ENCODE data around the gene CCDC146.

Gene CCDC146

DNA sequence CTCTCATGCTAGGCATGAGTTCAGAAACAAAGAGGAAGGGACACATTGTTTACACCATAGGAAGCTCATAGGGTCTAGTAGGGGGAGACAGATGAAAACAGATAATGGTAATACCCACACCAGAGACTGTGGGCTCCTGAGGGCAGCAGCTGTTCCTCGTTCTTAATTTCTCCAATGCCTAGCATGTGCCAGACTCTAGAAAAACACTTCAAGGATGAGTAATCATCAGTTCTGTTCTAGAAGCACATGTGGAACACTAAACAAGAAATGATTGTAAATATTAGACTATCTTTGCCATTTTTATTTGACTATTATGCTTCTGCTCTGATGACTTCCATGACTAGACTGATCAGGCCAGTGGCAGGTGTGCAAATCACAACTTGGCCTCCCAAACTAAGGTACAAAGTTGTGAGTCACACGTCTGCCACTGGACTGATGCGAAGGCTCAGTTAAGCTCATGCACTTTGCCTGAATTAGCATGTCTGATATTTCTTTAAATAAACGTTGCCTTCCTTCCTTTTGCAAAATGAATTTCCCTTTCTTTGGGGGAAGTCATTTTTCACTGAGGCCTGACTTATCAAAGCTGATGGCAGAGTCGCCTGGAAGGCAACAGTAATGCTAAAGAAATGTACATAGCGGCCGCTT is 166.4 kb downstream of the CCDC146 start:
- 84 to 96% methylated on average over 6 of the region's 7 CpGs for WGBS, 2 experiments (ENCODE audit: insufficient coverage in 2 of 2)
- H3K36me3 ChIP-seq (ENCODE audit: control insufficient read depth, insufficient read depth, low read length): no peaks in the 10 kb centered on the region
- no peak overlapping the region for H3K4me3 ChIP-seq (ENCODE audit: extremely low read depth, insufficient read depth, low read length, poor library complexity, severe bottlenecking)
- H3K27ac ChIP-seq (ENCODE audit: low read depth, low read length, severe bottlenecking): no peak overlapping the region
- no peaks in the 10 kb centered on the region for H3K4me1 ChIP-seq (ENCODE audit: control insufficient read depth, insufficient read depth, low read length, poor library complexity, severe bottlenecking)
- H3K9me3 ChIP-seq (ENCODE audit: control insufficient read depth, low read length): no peaks in the 10 kb centered on the region

DNA sequence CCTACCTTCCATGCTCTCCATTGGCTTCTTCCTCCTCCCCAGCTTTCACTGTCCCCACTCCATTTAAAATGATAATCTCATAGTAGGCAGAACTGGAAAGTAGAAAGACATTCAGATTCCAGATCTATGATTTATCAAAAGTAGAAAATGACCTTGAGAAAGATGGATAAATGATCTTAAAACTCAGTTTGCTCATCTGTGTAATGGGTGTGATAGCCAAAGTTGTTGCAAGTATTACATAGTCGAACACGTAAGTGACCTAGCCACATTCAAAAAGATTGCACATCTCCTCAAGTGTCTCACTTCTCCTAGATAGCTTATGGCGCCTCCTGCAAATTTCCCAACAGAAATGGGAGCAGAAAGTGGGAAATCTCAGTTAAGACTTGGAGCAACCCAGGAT is 167.0 kb downstream of the CCDC146 start:
- WGBS, 2 experiments (ENCODE audit: insufficient coverage in 2 of 2): 100% methylated on average over 2 of the region's 3 CpGs; no CpG with 5 or more reads in 1 of the 2 experiments
- H3K36me3 ChIP-seq (ENCODE audit: control insufficient read depth, insufficient read depth, low read length): no peaks in the 10 kb centered on the region
- no peaks in the 10 kb centered on the region for H3K9me3 ChIP-seq (ENCODE audit: control insufficient read depth, low read length)
- H3K4me3 ChIP-seq (ENCODE audit: extremely low read depth, insufficient read depth, low read length, poor library complexity, severe bottlenecking): no peak overlapping the region
- no peak overlapping the region for H3K27ac ChIP-seq (ENCODE audit: low read depth, low read length, severe bottlenecking)
- H3K4me1 ChIP-seq (ENCODE audit: control insufficient read depth, insufficient read depth, low read length, poor library complexity, severe bottlenecking): no peaks in the 10 kb centered on the region

DNA sequence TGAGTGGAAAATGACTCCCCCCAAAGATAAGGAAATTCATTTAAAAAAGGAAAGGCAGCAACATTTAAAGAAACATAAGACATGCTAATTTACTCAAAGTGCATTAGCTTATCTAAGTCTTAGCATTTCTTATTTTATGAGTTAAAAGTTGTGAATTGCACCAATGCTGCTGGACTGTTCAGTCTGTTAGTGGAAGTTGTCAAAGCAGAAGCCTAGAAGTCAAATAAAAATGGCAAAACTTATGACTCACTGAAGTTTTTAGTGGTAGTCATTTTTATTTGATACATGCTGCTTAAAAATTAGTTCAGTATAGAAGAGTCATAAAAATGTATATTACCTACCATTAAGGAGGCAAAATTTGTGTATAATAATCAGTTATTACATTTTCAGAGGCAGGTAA is 168.0 kb downstream of the CCDC146 start:
- no peak overlapping the region for H3K27ac ChIP-seq (ENCODE audit: low read depth, low read length, severe bottlenecking)
- H3K4me3 ChIP-seq (ENCODE audit: extremely low read depth, insufficient read depth, low read length, poor library complexity, severe bottlenecking): no peak overlapping the region
- no peaks in the 10 kb centered on the region for H3K9me3 ChIP-seq (ENCODE audit: control insufficient read depth, low read length)
- no peaks in the 10 kb centered on the region for H3K4me1 ChIP-seq (ENCODE audit: control insufficient read depth, insufficient read depth, low read length, poor library complexity, severe bottlenecking)
- no peaks in the 10 kb centered on the region for H3K36me3 ChIP-seq (ENCODE audit: control insufficient read depth, insufficient read depth, low read length)

DNA sequence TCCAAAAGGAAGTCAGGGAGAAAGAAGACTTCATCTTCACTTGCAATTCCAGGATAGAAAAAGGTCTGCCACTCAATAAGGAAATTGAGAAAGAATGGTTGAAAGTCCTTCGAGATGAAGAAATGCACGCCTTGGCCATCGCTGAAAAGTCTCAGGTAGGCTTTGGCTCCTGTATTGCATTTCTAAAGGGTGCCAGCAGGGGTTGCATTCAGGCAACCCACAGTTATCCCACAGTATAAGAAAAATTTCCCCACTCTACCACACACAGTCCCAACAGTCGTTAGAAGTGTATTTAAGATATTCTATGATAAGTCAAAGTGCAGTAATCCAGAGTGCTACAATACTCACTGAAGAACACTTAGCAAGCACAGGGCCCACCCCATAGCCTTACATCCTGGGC is 170.6 kb downstream of the CCDC146 start:
- Histone ChIP-seq H3K9me3 (ENCODE audit: control insufficient read depth, low read length) (no peaks in the 10 kb centered on the region), H3K27ac (ENCODE audit: low read depth, low read length, severe bottlenecking) (no peak overlapping the region), H3K36me3 (ENCODE audit: control insufficient read depth, insufficient read depth, low read length) (no peaks in the 10 kb centered on the region), H3K4me3 (ENCODE audit: extremely low read depth, insufficient read depth, low read length, poor library complexity, severe bottlenecking) (no peak overlapping the region), H3K4me1 (ENCODE audit: control insufficient read depth, insufficient read depth, low read length, poor library complexity, severe bottlenecking) (no peaks in the 10 kb centered on the region)
- 93% methylated on average over 3 of the region's 4 CpGs; no CpG with 5 or more reads in 1 of the 2 experiments for WGBS, 2 experiments (ENCODE audit: insufficient coverage in 2 of 2)

DNA sequence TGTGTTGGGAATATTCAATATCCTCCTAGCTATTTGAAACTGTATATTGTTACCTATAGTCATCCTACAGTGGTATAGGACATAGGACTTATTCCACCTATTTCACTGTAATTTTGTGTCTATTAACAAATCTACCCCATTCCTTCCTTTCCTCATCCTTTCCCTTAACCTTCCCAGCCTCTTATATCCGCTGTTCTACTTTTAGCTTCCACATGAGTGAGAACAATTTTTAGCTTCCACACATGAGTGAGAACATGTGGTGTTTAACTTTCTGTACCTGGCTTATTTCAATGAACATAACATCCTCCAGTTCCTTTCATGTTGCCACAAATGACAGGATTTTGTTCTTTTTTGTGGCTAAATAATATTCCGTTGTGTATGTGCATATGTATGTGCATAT is 173.1 kb downstream of the CCDC146 start:
- H3K36me3 ChIP-seq (ENCODE audit: control insufficient read depth, insufficient read depth, low read length): no peaks in the 10 kb centered on the region
- no peaks in the 10 kb centered on the region for H3K4me1 ChIP-seq (ENCODE audit: control insufficient read depth, insufficient read depth, low read length, poor library complexity, severe bottlenecking)
- no peak overlapping the region for H3K27ac ChIP-seq (ENCODE audit: low read depth, low read length, severe bottlenecking)
- H3K9me3 ChIP-seq (ENCODE audit: control insufficient read depth, low read length): no peaks in the 10 kb centered on the region
- H3K4me3 ChIP-seq (ENCODE audit: extremely low read depth, insufficient read depth, low read length, poor library complexity, severe bottlenecking): no peak overlapping the region
- WGBS, 2 experiments (ENCODE audit: insufficient coverage in 2 of 2): no CpG with 5 or more reads among the region's 2 CpGs

DNA sequence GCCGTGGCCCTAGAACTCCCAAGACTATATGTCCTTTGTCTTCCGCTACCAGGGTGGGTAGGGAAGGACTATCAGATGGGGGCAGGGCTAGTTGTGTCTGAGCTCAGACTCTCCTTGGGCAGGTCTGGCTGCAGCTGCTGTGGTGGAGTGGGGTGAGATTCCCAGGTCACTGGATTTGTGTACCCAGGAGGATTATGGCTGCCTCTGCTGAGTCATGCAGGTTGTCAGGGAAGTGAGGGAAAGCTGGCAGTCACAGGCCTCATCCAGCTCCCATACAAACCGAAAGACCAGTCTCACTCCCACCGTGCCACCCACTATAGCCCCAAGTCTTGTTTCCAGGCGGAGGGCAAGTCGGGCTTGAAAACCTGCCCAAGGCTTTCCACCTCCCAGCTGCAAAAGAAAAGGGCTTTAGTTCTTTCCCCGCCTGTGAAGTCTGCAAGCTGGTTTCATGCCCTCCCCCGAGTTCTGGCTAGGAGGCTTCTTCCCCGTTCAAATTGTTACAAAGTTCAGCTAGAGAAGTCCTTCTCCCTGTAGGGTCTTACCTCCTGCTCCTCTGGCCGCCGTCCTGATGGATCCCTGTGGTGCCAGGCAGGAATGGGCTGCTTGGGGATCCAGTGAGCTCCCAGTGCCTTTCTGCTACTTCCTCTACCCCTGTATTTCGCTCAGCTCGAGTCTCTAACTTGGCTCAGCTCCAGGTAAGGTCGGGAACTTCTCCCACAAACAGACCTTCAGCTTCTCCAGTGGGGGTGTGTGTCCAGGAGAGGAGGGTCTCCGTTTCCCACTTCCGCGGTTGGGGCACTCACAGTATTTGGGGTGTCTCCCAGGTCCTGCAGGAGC is 184.0 kb downstream of the CCDC146 start:
- peaks cover 3% of the 10 kb centered on the region for H3K4me1 ChIP-seq (ENCODE audit: control insufficient read depth, insufficient read depth, low read length, poor library complexity, severe bottlenecking)
- H3K9me3 ChIP-seq (ENCODE audit: control insufficient read depth, low read length): no peaks in the 10 kb centered on the region
- no peaks in the 10 kb centered on the region for H3K36me3 ChIP-seq (ENCODE audit: control insufficient read depth, insufficient read depth, low read length)
- no peak overlapping the region for H3K27ac ChIP-seq (ENCODE audit: low read depth, low read length, severe bottlenecking)
- no peak overlapping the region for H3K4me3 ChIP-seq (ENCODE audit: extremely low read depth, insufficient read depth, low read length, poor library complexity, severe bottlenecking)
- 82 to 92% methylated on average over 5 to 14 of the region's 17 CpGs for WGBS, 2 experiments (ENCODE audit: insufficient coverage in 2 of 2)

DNA sequence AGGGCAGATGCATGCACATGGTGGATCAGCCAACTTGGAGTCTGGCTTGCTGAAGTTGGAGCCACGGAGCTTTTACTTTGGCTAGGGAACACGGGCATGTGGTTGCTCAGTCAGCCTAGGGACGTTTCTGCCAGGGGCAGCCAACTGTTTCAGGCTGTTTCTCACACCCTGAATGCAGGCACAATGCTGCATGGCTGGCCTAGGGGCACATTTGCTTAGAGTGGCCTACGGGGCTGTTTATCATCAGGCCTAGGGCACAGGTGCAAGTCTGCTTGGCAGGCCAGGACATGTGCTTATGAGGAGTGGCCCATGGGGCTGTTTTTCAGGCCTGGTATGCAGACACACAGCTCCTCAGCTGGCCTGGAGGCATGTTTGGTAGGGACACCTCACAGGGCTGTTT is 186.4 kb downstream of the CCDC146 start:
- Histone ChIP-seq H3K4me3 (ENCODE audit: extremely low read depth, insufficient read depth, low read length, poor library complexity, severe bottlenecking) (no peak overlapping the region), H3K9me3 (ENCODE audit: control insufficient read depth, low read length) (no peaks in the 10 kb centered on the region), H3K27ac (ENCODE audit: low read depth, low read length, severe bottlenecking) (no peak overlapping the region), H3K36me3 (ENCODE audit: control insufficient read depth, insufficient read depth, low read length) (no peaks in the 10 kb centered on the region), H3K4me1 (ENCODE audit: control insufficient read depth, insufficient read depth, low read length, poor library complexity, severe bottlenecking) (peaks cover 3% of the 10 kb centered on the region)
- WGBS, 2 experiments (ENCODE audit: insufficient coverage in 2 of 2): 89 to 96% methylated on average over 4 of the region's 4 CpGs

DNA sequence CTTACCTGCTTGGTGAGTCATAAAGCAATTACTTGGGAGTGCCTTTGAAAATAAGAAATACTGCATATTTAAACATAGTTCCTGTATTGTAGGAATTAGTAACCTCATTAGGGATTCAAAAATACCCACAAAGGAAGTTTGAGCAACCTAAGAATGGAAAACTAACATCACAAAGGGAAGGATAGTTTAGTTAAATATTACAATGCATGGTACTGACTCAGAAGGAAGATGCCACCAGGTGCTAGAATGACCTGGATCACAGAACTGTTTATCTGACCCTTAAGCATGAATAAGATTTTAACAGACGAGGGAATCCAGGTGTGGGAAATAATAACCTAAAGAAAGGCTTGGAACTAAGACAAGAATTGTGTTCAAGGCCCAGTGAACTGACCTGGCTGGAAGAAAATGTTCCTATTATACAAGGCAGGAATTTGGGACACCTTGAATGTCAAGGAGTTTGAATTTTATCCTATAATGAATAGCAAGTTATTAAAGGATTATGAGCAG is 187.4 kb downstream of the CCDC146 start:
- Histone ChIP-seq H3K9me3 (ENCODE audit: control insufficient read depth, low read length) (no peaks in the 10 kb centered on the region), H3K27ac (ENCODE audit: low read depth, low read length, severe bottlenecking) (no peak overlapping the region), H3K4me3 (ENCODE audit: extremely low read depth, insufficient read depth, low read length, poor library complexity, severe bottlenecking) (no peak overlapping the region), H3K36me3 (ENCODE audit: control insufficient read depth, insufficient read depth, low read length) (no peaks in the 10 kb centered on the region), H3K4me1 (ENCODE audit: control insufficient read depth, insufficient read depth, low read length, poor library complexity, severe bottlenecking) (peaks cover 3% of the 10 kb centered on the region)
- WGBS, 2 experiments (ENCODE audit: insufficient coverage in 2 of 2): 75 to 88% methylated on average over 1 of the region's 1 CpG

DNA sequence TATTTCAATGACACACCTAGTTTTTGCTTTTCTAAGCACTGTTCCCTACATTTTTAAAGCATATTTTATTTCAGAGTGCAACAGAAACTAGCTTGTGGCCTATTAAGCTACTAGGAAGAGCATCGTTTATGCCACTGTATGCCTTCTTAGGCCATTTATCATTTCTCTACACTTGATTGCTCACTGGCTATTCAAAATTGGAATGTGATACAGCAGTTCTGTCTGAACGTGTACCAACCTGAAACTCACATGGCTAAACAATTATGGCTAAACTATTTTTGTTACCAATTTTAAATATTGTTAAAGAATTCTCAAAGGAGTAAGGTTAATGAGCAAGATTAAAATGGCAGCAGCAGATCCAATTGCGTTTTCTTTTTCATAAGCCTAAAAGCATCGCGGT is 188.6 kb downstream of the CCDC146 start:
- WGBS, 2 experiments (ENCODE audit: insufficient coverage in 2 of 2): 83 to 97% methylated on average over 1 to 4 of the region's 5 CpGs
- no peaks in the 10 kb centered on the region for H3K36me3 ChIP-seq (ENCODE audit: control insufficient read depth, insufficient read depth, low read length)
- no peak overlapping the region for H3K4me3 ChIP-seq (ENCODE audit: extremely low read depth, insufficient read depth, low read length, poor library complexity, severe bottlenecking)
- H3K9me3 ChIP-seq (ENCODE audit: control insufficient read depth, low read length): no peaks in the 10 kb centered on the region
- H3K27ac ChIP-seq (ENCODE audit: low read depth, low read length, severe bottlenecking): no peak overlapping the region
- H3K4me1 ChIP-seq (ENCODE audit: control insufficient read depth, insufficient read depth, low read length, poor library complexity, severe bottlenecking): peaks cover 2% of the 10 kb centered on the region

DNA sequence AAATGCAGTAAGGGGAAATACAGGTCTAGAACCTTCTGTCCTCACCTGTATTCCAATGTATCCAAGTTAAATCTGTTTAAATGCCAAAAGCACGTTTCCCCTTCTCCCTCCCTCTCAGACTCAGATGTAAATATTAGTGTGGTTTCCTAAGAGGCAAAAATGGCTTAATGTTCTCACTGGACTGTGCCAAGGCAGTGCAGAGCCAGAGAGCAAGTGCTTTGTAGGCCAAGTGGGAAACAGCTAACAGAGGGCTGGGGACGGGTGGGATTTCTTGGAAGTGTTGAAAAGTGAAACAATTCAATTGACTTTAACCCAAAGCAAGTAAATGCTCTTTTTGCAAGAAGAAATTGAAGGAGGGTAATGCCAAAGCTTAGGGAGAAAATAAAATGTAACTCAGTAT is 190.7 kb downstream of the CCDC146 start:
- no peak overlapping the region for H3K27ac ChIP-seq (ENCODE audit: low read depth, low read length, severe bottlenecking)
- WGBS, 2 experiments (ENCODE audit: insufficient coverage in 2 of 2): 100% methylated on average over 1 of the region's 2 CpGs; no CpG with 5 or more reads in 1 of the 2 experiments
- no peaks in the 10 kb centered on the region for H3K4me1 ChIP-seq (ENCODE audit: control insufficient read depth, insufficient read depth, low read length, poor library complexity, severe bottlenecking)
- H3K36me3 ChIP-seq (ENCODE audit: control insufficient read depth, insufficient read depth, low read length): no peaks in the 10 kb centered on the region
- H3K9me3 ChIP-seq (ENCODE audit: control insufficient read depth, low read length): no peaks in the 10 kb centered on the region
- H3K4me3 ChIP-seq (ENCODE audit: extremely low read depth, insufficient read depth, low read length, poor library complexity, severe bottlenecking): no peak overlapping the region
